Activated CD8-positive, alpha-beta T cell treated with anti-CD3 and anti-CD28 coated beads for 36 hours (primary cell): Measurements from ENCODE around the gene NPFFR1. TPM values are rescaled to one million over a fixed set of nuclear protein-coding genes. Genes with fewer than 3 reads are reported as not detected.

ENCODE experiments used
- ATAC-seq: fragments of 200-7000 bp; cut with Tn5 transposase; one replicate; pipeline ENCODE4 v1.10.0; 2021; ENCODE audit warnings: mild to moderate bottlenecking, moderate library complexity
- CTCF ChIA-PET: fragments of 350-600 bp; sonication (Branson Sonifier 250); formaldehyde crosslinking; loops from one replicate; lab custom pipeline; 2021; ENCODE audit warnings: antibody characterized with exemption; lab: Charles Lee
- POLR2A ChIA-PET: fragments of 350-600 bp; sonication (Branson Sonifier 250); formaldehyde crosslinking; loops from one replicate; lab custom pipeline; 2021; ENCODE audit warnings: antibody characterized with exemption; lab: Charles Lee
- DNase-seq: peaks from one replicate; pipeline ENCODE4 v3.0.0-alpha.2; 2020
- H3K27ac Mint-ChIP-seq: one replicate; pipeline ENCODE4 v1.8.0; 2021; ENCODE audit warnings: mild to moderate bottlenecking, mixed read lengths
- H3K27me3 Mint-ChIP-seq: one replicate; pipeline ENCODE4 v1.8.0; 2021; ENCODE audit warnings: mixed read lengths
- H3K36me3 Mint-ChIP-seq: one replicate; pipeline ENCODE4 v1.8.0; 2021; ENCODE audit warnings: low read depth, mixed read lengths
- H3K4me1 Mint-ChIP-seq: one replicate; pipeline ENCODE4 v1.8.0; 2021; ENCODE audit warnings: low read depth, mixed read lengths
- H3K4me3 Mint-ChIP-seq: one replicate; pipeline ENCODE4 v1.8.0; 2021; ENCODE audit warnings: mild to moderate bottlenecking, moderate library complexity, mixed read lengths
- H3K9me3 Mint-ChIP-seq: one replicate; pipeline ENCODE4 v1.8.0; 2021; ENCODE audit warnings: mixed read lengths
- intact Hi-C: fragments of 100-400 bp; cut with micrococcal nuclease; formaldehyde crosslinking; loops from one replicate; pipeline ENCODE4 v1.10.0; 2022
- total RNA-seq, 2 experiments: library from RNA; stranded (reverse); gene quantifications; one replicate each; pipeline ENCODE4 v1.2.3, GENCODE V29; 2021
- TF ChIP-seq, protein P1 (sequence below): fragments of 200-600 bp; IDR thresholded peaks from one replicate; pipeline ENCODE4 v1.8.0; 2022; ENCODE audit warnings: antibody characterized with exemption, mild to moderate bottlenecking

Gene NPFFR1
- total RNA-seq, 2 experiments from 2014 or later, result not detected

GRCh38 chr10:70320751-70321150, 36.9 kb upstream of the NPFFR1 start:
- TF ChIP-seq, protein P1, sequence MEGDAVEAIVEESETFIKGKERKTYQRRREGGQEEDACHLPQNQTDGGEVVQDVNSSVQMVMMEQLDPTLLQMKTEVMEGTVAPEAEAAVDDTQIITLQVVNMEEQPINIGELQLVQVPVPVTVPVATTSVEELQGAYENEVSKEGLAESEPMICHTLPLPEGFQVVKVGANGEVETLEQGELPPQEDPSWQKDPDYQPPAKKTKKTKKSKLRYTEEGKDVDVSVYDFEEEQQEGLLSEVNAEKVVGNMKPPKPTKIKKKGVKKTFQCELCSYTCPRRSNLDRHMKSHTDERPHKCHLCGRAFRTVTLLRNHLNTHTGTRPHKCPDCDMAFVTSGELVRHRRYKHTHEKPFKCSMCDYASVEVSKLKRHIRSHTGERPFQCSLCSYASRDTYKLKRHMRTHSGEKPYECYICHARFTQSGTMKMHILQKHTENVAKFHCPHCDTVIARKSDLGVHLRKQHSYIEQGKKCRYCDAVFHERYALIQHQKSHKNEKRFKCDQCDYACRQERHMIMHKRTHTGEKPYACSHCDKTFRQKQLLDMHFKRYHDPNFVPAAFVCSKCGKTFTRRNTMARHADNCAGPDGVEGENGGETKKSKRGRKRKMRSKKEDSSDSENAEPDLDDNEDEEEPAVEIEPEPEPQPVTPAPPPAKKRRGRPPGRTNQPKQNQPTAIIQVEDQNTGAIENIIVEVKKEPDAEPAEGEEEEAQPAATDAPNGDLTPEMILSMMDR, result no peak
- no peaks in the 10 kb centered on the region for H3K27me3 Mint-ChIP-seq
- CTCF ChIA-PET, result interaction anchor here (0.6 to 2.5 kb wide), 2 partner anchors 44 to 48 kb away, joined by 4 to 12 read pairs; no protein-coding TSS in a partner anchor
- H3K4me1 Mint-ChIP-seq, result peaks cover 31% of the 10 kb centered on the region
- H3K9me3 Mint-ChIP-seq, result no peaks in the 10 kb centered on the region
- H3K27ac Mint-ChIP-seq, result no peak overlapping the region
- POLR2A ChIA-PET, result no interaction called here
- H3K4me3 Mint-ChIP-seq, result no peak overlapping the region
- no peak for DNase-seq
- intact Hi-C loops, result no loop called here
- no peak for ATAC-seq
- H3K36me3 Mint-ChIP-seq, result no peaks in the 10 kb centered on the region

GRCh38 chr10:70319824-70320223, 36.0 kb upstream of the NPFFR1 start:
- H3K4me1 Mint-ChIP-seq, result peaks cover 23% of the 10 kb centered on the region
- TF ChIP-seq, protein P1, result no peak
- ATAC-seq (no peak), DNase-seq (no peak)
- H3K4me3 Mint-ChIP-seq, result no peak overlapping the region
- CTCF ChIA-PET, result interaction anchor here (2.5 kb wide), 1 partner anchor 45 kb away, joined by 12 read pairs; no protein-coding TSS in a partner anchor
- no peaks in the 10 kb centered on the region for H3K36me3 Mint-ChIP-seq
- no peaks in the 10 kb centered on the region for H3K9me3 Mint-ChIP-seq
- intact Hi-C loops, result no loop called here
- POLR2A ChIA-PET, result no interaction called here
- no peaks in the 10 kb centered on the region for H3K27me3 Mint-ChIP-seq
- H3K27ac Mint-ChIP-seq, result no peak overlapping the region

GRCh38 chr10:70319183-70319582, 35.4 kb upstream of the NPFFR1 start:
- Mint-ChIP-seq H3K27ac (no peak overlapping the region), H3K4me3 (no peak overlapping the region), H3K27me3 (no peaks in the 10 kb centered on the region), H3K9me3 (peaks cover 2% of the 10 kb centered on the region), H3K36me3 (peaks cover 2% of the 10 kb centered on the region), H3K4me1 (peaks cover 17% of the 10 kb centered on the region)
- DNase-seq, result no peak
- TF ChIP-seq, protein P1, result no peak
- ChIA-PET POLR2A (no interaction called here), CTCF (no interaction called here)
- ATAC-seq, result no peak
- intact Hi-C loops, result no loop called here

DNA sequence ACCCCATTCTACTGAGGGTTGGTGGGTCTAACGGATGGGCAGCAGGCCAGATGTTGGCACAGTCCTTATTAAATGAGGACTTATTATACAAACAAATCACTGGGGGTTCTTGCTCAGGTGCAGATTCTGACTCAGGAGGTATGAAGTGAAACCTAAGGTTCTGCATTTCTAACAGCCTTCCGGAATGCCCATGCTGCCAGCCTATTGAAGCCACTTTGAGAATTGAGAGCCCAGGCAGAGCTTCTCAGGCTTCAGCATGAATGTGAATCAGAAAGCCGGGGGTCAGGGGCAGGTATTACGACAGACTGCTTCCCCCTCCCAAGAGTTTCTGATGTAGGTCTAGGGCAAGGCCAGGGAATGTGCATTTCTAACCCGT, 34.1 kb upstream of the NPFFR1 start:
- no peak for DNase-seq
- H3K9me3 Mint-ChIP-seq, result peaks cover 3% of the 10 kb centered on the region
- no peak for ATAC-seq
- ChIA-PET POLR2A (interaction anchor here (0.6 kb wide), 1 partner anchor 51 kb away, joined by 3 read pairs; no protein-coding TSS in a partner anchor), CTCF (no interaction called here)
- TF ChIP-seq, protein P1, result no peak
- peaks cover 4% of the 10 kb centered on the region for H3K4me1 Mint-ChIP-seq
- intact Hi-C loops, result no loop called here
- H3K36me3 Mint-ChIP-seq, result peaks cover 3% of the 10 kb centered on the region
- no peak overlapping the region for H3K4me3 Mint-ChIP-seq
- no peaks in the 10 kb centered on the region for H3K27me3 Mint-ChIP-seq
- H3K27ac Mint-ChIP-seq, result no peak overlapping the region

GRCh38 chr10:70317272-70317942, 33.6 kb upstream of the NPFFR1 start:
- intact Hi-C loops, result no loop called here

More at GRCh38 chr10:70317272-70317942, 33.6 kb upstream of the NPFFR1 start:
- no peaks in the 10 kb centered on the region for H3K27me3 Mint-ChIP-seq
- H3K27ac Mint-ChIP-seq, result no peak overlapping the region
- H3K9me3 Mint-ChIP-seq, result peaks cover 3% of the 10 kb centered on the region
- TF ChIP-seq, protein P1, result no peak
- ATAC-seq (no peak), DNase-seq (no peak)
- H3K4me3 Mint-ChIP-seq, result no peak overlapping the region
- ChIA-PET CTCF (no interaction called here), POLR2A (no interaction called here)
- peaks cover 3% of the 10 kb centered on the region for H3K36me3 Mint-ChIP-seq
- peaks cover under 1% of the 10 kb centered on the region for H3K4me1 Mint-ChIP-seq
